IMR-90 (cell line): ENCODE measurements around the gene KCTD18.
A peak's percentile ranks its signal among the peaks of the same experiment; 100 is the strongest.

ENCODE experiments used
- BHLHE40 ChIP-seq: fragments of 150-350 bp; IDR thresholded peaks from 2 replicates; pipeline ENCODE4 v1.6.1; 2016; ENCODE audit warnings: mild to moderate bottlenecking, low read depth, low read length
- ELK1 ChIP-seq: fragments of 150-350 bp; IDR thresholded peaks from 2 replicates; pipeline ENCODE4 v1.6.1; 2016; ENCODE audit warnings: low read depth, mild to moderate bottlenecking, low read length, moderate library complexity, borderline replicate concordance
- FOS ChIP-seq: fragments of 150-350 bp; IDR thresholded peaks from 2 replicates; pipeline ENCODE4 v1.6.1; 2016; ENCODE audit warnings: low read depth, low read length
- MAZ ChIP-seq: IDR thresholded peaks from 2 replicates; pipeline ENCODE4 v1.6.1; 2012; ENCODE audit warnings: low read depth, mild to moderate bottlenecking, low read length, improper control_type of control experiment, moderate library complexity, borderline replicate concordance
- POLR2A ChIP-seq: IDR thresholded peaks from 2 replicates; pipeline ENCODE4 v1.6.1; 2012; ENCODE audit warnings: mild to moderate bottlenecking, low read depth, low read length
- RAD21 ChIP-seq: IDR thresholded peaks from 2 replicates; pipeline ENCODE4 v1.6.1; 2012; ENCODE audit warnings: low read length, improper control_type of control experiment
- RFX5 ChIP-seq: IDR thresholded peaks from 2 replicates; pipeline ENCODE4 v1.8.0; 2012; ENCODE audit warnings: low read depth, mild to moderate bottlenecking, low read length, moderate library complexity
- USF2 ChIP-seq: fragments of 150-350 bp; IDR thresholded peaks from 2 replicates; pipeline ENCODE4 v1.6.1; 2017; ENCODE audit warnings: mild to moderate bottlenecking, antibody characterized with exemption, low read length, low read depth
- TF ChIP-seq, protein P1 (sequence below): conservative IDR thresholded peaks from 2 replicates; pipeline ENCODE4 v1.5.1; 2012; ENCODE audit warnings: mild to moderate bottlenecking, low read depth, low read length, improper control_type of control experiment

- TF ChIP-seq MAZ (peak; percentile 94), BHLHE40 (no peak), POLR2A (peak; percentile 64), ELK1 (no peak), USF2 (no peak), RFX5 (no peak), FOS (no peak), RAD21 (peak; percentile 63)
- TF ChIP-seq, protein P1, sequence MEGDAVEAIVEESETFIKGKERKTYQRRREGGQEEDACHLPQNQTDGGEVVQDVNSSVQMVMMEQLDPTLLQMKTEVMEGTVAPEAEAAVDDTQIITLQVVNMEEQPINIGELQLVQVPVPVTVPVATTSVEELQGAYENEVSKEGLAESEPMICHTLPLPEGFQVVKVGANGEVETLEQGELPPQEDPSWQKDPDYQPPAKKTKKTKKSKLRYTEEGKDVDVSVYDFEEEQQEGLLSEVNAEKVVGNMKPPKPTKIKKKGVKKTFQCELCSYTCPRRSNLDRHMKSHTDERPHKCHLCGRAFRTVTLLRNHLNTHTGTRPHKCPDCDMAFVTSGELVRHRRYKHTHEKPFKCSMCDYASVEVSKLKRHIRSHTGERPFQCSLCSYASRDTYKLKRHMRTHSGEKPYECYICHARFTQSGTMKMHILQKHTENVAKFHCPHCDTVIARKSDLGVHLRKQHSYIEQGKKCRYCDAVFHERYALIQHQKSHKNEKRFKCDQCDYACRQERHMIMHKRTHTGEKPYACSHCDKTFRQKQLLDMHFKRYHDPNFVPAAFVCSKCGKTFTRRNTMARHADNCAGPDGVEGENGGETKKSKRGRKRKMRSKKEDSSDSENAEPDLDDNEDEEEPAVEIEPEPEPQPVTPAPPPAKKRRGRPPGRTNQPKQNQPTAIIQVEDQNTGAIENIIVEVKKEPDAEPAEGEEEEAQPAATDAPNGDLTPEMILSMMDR, result peak; percentile 93
Measured at GRCh38 chr2:200509612-200510433, at the start of gene KCTD18.
